Sigmoid colon (tissue), 4 donors: Measurements from ENCODE around the gene EDARADD.

ENCODE experiments used
- POLR2A ChIP-seq, 2 donors: fragments of 450-650 bp; IDR thresholded peaks; one replicate each; pipeline ENCODE4 v1.6.1; 2016; ENCODE audit warnings: antibody characterized with exemption in 2 of 2, mild to moderate bottlenecking in 2 of 2, moderate library complexity in 2 of 2
- POLR2AphosphoS5 ChIP-seq, 4 donors: sonication (generic); formaldehyde crosslinking; IDR thresholded peaks; one replicate each; pipeline ENCODE4 v1.6.1; 2017; ENCODE audit warnings: antibody characterized with exemption in 4 of 4
- TF ChIP-seq, protein P1 (sequence below), 4 experiments: fragments of 450-650 bp in 3 of 4; fragments of 200-600 bp in 1 of 4; IDR thresholded peaks; one replicate each; pipeline ENCODE4 v1.5.1; 2016 to 2019; ENCODE audit warnings: antibody characterized with exemption in 4 of 4, mild to moderate bottlenecking in 3 of 4, moderate library complexity in 2 of 4

- TF ChIP-seq, protein P1, sequence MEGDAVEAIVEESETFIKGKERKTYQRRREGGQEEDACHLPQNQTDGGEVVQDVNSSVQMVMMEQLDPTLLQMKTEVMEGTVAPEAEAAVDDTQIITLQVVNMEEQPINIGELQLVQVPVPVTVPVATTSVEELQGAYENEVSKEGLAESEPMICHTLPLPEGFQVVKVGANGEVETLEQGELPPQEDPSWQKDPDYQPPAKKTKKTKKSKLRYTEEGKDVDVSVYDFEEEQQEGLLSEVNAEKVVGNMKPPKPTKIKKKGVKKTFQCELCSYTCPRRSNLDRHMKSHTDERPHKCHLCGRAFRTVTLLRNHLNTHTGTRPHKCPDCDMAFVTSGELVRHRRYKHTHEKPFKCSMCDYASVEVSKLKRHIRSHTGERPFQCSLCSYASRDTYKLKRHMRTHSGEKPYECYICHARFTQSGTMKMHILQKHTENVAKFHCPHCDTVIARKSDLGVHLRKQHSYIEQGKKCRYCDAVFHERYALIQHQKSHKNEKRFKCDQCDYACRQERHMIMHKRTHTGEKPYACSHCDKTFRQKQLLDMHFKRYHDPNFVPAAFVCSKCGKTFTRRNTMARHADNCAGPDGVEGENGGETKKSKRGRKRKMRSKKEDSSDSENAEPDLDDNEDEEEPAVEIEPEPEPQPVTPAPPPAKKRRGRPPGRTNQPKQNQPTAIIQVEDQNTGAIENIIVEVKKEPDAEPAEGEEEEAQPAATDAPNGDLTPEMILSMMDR (IDR thresholded peaks at IDR 0.05), result no peak
- TF ChIP-seq POLR2AphosphoS5 (IDR thresholded peaks at IDR 0.05), result no peak
- no peak for TF ChIP-seq POLR2A (IDR thresholded peaks at IDR 0.05)
Observed at GRCh38 chr1:236351875-236352573, 42.1 kb upstream of the EDARADD start.
